Cortex of kidney (tissue), 1 donor: ENCODE results near the gene AKR1E2.

ENCODE experiments used
- DNase-seq: peaks from one replicate; lab custom pipeline; 2025; lab: John Stamatoyannopoulos, UW

The AKR1E2 gene

DNA sequence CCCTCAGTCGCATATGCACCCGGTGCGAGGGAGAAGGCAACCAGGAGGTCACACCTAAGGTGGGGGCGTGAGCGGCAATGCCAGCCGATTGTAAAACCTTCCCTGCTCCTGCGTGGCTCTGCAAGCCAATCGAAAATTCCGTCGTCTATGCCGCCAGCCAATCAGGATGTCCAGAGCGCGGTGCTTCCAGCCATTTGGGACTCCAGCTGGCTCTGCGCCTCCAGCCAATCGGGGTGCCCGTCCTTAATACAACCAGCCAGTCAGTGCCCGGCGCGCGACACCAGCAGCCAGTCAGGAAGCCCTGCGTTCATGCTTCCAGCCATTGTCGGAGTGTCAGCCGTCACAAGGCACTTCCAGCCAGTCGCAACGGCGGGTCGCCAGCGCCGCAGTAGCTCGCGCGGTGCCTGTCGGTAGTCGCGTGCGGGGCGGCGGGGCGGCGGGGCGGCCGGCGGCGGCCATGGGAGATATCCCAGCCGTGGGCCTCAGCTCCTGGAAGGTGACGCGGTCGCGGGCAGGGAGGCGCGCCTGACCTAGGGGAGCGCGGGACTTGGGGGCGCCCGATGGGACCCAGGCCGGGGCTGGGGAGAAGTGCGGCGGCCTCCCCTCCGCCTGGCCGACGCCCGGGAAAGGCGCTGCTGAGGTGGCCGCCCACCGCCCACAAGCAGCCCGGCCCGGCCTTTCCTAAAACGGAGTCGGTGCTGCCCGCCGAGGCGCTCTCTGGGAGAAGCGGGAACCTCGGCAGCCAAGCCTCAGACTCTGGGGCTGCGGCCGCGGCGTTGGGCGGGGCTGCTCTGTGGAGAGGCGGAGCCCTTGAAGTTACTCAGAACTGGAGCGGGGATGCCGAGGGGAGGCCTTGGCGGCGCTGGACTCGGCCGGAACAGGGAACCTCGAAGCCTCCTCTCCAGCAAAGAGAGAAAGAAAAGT is at the start of gene AKR1E2:
Gene AKR1E2 (plus strand): TSS at position 340 of the 924 bp plus-strand sequence. CDS start 118 bp downstream, at position 458.
- DNase-seq: no peak

DNA sequence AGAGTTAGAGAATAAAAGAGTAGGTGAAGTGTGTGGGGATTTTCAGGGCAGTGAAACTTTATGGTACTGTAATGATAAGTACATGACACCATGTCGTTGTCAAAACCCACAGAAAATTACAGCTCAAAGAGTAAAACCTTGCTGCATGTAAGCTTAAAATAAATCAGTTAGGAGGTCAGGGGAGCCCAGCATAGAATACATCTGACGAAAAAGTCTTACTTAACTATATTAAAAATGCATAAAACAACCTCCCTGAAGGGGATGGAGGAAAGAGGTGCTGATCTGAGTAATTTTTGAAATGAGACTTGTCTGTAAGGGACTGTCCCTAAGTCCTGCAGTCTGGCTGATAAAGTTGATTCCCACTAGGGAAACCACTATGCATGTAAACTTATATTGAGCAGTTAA is 49.8 kb upstream of the AKR1E2 start:
- no peak for DNase-seq

DNA sequence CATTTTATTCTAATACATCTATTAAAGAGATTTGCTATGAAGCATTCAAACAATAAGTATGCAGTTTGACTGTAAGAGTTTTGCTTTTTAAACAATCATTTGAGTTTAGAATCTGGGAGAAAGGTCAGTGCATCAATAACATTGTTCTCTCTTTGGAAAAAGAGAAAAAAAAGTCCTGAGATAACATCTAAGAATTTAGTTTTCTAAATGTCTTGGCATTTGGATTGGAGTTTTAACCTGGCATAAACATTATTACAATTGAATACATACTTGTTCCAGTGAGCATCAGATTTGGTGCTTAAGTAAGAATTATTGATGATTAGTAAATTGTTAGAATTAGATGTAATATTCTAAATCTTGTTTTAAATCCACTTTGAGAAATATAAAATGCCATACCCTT is 47.2 kb upstream of the AKR1E2 start:
- no peak for DNase-seq

DNA sequence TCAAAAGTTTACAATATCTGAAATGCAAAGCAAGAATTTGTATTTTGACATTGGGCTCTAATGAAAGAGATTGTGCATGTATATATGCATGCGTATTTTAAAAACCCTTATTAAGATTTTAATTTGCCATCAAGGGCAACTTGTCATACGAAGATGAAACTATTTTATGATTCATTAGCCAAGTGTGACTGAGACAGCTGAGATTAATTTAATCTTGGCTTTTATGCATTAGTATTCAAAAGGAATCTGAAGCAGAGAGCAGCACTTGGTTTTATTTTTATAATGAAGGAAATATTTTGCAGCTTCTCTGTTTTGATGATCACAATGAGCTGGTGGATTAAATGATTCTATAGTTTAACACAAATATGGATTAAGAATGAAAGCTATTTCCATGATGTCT is 45.9 kb upstream of the AKR1E2 start:
- DNase-seq: no peak

DNA sequence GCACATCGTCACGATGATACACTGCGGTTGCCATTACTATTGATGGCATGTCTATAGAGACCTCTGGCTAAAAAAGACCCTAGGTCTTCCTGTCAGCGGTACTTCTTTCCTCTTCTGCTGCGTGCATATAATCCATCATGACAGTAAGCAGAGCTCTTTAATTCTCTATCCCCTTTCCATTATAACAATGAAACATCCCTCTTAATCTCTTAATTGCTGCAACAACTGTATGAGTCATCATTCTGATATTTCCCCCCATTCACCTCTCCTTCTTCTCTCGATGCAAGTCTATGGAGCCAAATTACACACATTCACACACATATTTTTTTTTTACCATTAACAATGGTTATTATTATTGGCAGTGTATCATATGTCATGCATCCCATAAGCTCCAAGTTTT is 45.2 kb upstream of the AKR1E2 start:
- DNase-seq: no peak

DNA sequence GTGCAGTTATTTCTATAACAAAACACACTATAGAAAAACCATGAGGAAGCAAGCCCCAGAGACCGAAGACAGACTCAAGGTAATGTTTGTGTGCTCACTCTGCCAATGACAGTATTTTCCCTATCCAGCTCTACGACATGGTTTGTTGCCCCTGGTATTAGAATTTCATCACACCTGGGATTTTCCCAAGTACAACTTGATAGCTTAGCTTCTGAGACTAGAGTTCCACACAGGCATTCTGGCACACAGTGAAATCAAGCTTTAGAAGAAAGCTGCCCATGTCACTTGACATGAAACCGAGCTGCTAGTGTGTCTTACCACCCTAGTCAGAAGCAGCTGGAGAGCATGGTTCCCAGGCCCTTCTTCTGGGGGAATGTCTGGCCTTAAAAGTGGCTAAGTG is 44.1 kb upstream of the AKR1E2 start:
- DNase-seq: no peak

DNA sequence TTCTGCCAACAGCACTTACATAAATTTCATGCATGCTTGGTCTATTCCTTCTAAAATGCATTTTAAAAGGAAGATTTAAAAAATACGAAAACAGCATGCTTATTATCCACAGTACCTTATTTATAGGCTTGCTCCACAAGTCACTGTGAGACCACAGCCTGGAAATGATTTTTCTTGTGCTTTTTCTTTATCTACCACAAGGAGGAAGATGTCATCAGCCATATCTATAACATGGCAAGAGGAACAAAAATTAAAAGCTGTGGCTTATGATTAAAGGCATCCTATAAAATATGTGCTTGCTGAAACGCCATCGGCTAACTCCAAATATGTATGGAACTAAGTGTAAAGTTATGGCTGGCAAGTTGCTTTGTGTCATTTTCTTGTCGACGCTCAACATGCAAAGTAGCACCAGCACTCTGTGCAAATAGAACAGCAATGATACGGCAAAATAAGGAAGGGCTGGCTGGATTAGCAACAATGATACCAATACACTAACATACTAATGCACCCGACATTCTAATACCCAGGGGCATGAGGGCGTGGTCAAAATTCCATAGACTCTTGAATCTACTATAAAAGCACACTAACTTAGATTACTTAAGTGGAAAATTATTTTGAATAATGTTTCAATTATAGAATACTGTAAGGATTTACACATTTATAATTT is 41.2 kb upstream of the AKR1E2 start:
- no peak for DNase-seq

DNA sequence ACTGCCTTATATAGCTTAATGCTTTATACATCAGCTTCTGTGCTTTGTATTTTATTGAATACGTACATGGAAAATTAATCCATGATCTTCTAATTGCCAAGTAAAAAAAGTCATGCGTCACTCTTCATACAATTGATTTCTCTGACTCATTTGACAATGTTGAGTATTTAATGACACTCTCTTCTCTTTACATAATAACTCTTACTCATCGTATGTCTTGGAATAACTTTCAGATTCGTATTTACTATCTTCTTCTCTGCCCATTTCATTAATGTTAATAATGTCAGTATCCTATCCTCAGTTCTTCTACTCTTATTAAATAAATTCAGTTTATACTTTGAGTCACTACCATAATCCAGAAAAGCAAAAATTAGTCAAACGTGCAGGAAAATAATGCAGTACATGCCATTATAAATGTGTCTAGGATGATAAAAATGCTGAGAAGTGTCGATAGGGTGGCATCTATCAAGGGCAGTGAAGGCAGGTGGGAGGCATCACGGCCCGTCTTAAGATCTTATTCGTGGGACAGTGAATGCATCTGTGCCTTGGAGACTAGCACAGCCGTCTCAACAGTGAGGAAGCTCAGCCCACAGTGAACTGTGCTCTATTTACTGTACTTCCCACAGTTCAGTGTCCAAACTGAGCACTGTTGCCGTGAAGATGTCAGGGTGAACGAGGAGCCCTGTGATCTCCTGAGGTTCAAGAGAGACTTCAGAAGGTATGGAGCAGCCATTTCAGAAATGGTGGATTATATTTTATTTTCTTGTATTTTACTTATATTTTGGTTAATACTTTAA is 39.8 kb upstream of the AKR1E2 start:
- no peak for DNase-seq

DNA sequence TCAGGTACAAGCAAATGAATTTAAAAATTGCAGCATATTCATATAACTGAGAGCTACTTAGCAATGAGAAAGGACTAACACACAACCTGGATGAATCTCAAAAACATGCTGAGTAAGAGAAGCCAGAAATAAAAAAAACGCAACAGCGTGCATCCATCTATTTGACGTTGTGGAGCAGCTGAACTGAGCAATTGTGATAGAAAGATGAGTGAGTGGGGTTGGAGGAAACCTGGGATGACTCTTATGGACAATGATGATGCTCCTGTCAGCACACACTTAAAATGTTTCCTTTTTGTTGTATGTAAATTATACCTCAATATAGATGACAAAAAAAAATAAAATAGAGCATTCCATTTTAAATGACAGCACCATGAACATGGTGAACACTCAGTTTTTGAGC is 36.0 kb upstream of the AKR1E2 start:
- DNase-seq: no peak

DNA sequence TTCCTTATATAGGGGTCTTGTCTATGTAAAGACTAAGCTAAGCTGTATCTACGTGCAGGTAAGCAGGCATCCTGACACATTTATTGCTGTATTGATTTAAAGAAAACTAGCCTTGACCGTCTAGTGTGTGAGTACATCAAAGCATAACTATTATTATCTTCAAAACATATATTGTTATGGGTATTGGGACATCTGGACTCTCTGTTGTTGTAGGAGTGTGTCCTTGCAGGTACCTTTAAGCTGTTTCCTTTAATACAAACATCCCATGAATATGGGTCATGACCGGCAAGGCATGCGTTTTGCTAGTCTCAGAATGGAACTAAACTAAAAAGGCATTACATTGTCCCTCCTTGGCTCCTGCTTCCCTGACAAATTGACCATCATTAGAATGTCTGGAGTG is 35.1 kb upstream of the AKR1E2 start:
- DNase-seq: no peak

DNA sequence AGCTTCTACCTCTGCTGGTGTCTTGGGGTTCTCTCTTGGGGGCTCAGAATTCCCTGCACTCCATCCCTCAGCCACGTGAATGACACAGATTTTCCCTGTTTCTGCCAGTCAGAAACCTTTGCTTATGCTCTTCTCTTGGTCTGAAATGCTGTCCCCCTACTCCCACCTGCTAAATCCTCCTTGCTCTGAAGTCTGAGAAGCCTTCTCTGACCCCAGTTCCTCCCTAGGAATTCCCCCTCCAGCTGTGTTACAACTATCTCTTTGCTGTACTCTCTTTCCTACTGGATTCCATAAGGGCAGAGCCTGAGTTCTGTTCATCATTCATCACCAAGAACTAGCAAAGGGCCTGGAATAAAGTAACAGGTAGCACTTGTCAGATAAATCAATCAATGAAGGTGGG is 33.6 kb upstream of the AKR1E2 start:
- no peak for DNase-seq

DNA sequence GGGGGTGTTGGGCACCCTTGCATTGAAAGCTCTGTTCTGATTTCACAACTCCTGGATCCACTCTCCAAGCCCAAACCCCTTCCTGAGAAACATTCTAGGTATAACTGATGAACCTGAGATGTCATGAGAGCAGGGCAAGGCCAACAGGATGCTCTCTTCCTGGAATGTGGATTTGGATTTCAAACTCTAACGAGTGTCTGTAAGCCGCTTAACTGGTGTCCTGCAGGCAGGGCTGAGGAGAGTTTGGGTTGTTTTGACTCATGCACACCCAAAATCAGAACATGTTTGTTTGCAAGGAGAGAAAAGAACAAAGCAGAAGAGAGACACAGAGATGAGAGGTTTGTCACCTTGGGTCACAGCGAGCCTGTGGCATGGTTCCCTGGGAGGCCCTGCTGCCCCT is 24.6 kb upstream of the AKR1E2 start:
- no peak for DNase-seq

DNA sequence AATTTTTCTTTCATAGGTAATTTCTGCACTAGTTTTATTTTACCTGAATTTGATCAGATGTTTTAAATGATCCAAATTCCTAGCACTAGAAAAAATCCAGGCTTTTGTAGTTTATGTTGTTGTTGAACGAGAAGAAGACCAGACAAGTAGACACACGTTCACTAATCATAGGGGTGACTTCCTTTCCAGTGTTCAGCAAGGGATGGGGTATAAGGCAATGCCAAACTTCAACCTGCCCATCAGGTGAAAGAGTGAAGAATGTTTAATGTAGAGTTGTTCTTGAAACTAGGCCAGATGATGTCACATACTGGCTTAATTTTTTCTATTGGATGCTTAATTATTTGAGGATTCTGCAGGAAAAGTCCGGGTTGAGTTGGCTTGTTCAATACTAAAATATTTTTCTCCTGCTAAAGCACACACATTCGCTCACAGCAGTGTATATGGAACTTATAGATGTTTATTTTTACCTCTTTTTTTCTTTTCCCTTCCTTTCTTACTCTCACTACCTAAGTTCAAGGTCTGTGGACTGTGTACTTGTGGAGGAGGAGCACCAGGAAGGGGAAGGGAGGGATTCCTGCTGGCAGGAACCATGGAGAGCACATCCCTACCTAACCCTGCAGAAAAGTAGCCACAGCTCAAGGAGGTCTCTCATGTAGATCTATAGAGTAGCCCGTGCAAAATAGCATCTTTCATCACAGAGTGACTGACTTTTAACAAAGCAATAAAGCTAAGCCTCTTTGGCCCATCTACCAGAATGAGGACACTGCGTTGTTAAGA is 23.1 kb upstream of the AKR1E2 start:
- DNase-seq: no peak

DNA sequence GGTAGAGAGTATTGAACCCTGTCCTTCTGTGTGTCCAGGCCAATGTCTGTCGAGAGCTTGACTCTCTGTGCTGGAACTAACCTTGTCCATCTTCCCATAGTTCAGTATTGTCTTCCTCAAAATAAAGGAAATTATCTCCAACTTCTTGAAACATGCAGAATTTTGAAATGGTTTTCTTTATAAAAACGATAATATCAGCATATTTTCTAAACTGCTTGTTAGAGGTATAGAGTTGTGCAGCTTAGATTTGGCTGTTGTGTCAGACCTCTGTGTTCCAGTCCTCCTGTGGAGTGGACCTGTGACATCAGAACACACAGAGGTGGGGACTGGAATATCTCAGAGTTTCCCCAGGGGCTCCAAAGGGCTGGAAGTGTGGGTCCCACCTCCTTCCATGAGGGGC is 22.2 kb upstream of the AKR1E2 start:
- no peak for DNase-seq

DNA sequence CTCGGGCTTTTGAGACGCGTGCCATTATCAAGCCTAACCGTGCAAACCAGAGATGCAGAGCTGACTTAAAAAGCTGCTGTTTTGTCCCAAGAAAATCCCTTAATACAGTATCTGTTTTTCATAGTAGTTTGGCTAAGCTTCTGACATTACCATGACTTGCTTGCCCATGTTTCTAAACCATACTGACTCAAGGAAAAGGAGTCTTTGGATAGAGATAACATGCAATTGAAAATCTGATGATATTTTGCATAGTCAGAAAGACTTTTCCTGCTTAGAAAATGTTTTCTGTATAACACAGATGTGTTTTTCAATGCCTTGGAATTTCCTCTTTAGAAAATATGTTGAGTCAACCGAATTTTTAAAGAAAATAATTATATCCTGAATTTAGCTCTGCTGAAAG is 21.5 kb upstream of the AKR1E2 start:
- DNase-seq: no peak

DNA sequence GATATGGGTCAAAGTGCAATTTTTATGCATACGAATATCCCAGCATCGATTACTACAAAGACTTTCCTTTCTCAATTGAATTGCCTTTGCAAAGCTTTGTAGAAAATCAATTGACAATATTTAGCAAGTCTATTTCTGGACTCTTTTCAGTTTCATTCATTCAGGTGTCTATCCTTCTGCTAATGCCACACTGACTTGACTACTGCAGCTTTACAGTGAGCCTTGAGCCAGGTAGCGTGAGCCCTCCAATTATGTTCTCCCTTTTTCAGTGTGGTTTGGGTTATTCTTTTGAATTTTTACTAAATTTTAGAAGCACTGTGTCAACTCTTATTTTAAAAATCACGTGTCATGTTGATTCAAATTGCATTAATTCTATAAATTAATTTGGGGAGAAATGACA is 19.5 kb upstream of the AKR1E2 start:
- DNase-seq: no peak

DNA sequence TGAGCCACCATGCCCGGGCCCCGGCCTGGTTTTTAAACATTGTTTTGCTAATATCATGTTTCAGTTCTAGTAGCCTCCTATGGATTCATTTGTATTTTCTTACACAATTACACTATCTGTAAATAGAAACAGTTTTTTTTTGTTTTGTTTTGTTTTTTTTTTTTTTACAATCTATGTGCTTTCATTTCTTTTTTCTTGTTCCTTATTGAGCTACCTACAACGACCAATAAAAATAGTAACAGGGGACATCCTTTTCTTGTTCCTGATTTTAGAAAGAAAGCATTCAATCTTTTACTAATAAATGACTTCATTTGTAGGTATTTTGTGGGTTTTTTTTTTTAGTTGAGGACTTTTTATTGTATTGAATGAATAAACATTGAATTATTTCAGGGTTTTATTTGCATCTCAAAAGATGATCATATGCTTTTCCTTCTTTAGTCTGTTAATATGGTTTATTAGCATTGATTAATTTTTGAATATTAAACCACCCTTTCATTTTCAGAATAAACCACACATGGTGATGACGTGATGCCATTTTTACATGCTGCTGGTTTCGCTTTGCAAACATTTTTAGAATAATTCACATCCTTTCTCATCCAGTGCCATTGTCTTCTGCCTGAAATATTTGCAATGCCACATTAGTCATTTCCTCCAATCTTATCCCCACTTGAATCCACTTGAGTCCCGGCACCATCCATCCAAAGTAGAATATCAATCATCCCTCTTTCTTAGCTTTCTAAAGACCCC is 18.1 kb upstream of the AKR1E2 start:
- no peak for DNase-seq

DNA sequence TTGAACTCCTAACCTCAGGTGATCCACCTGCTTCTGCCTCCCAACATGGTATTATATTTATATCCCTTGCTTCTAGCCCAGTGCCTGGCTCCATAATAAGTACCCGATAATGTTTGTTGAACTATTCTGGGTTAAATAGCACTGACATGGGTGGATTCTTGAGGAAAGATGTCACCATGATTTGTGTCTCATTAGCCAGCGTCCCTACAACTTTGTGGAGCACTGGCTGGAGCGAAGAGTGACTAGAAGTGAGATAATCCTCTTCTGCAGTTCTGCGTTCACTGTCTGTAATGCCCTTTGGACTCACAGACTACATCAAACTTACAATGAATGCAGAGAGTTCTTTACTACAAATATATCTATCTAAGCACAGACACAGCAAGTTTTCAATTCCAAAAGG is 16.9 kb upstream of the AKR1E2 start:
- DNase-seq: no peak

DNA sequence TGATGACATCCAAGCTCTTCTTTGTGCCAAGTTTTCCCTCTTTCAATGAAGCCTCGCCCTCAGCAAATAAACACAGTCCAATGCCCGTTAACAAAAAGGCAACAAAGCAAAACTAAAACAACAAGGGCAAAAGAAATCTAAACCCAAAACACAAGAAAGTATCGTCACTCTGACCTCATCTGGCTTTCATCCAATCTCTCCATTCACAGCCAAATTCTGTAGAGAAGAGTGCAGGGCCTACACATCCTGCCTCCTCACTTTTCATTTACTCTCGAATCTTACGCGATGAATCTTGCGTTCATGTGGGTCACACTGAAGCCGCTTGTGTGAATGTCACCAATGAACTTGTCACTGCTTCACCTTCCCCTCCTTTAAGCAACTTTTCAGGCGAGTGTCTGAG is 15.9 kb upstream of the AKR1E2 start:
- no peak for DNase-seq

DNA sequence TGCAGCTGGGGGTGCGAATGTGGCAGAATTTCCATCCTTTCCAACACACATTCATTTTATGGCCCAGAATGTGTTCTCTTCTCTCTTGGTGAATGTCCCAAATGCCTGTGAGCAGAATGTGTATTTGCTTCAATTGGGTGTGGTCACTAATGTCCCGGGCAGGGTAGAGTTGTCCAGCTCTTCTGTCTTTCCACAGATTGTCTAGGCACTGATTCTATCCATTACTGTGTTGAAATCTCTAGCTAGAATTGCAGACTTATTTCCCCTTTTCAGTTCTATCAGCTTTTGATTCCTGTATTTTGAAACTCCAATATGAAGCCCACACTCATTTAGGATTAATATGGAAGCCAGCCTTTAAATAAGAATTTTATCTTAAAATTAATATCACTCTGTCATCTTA is 14.0 kb upstream of the AKR1E2 start:
- DNase-seq: no peak

DNA sequence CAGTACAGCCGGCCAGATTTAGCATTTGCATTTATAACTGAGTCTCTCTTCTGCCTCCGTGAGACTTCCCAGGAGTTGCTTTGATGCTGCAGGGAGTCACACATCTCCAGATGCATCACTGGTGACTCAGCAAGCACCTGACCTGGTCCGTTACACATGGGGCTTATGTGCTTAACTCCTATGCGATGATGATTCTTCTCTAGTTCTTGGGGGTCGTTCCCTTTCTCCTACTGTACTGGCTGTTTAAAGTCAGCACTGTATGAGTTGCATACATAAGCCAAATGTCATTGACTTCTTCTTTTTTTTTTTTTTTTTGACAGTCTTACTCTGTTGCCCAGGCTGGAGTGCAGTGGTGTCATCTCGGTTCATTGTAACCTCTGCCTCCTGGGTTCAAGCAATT is 13.0 kb upstream of the AKR1E2 start:
- no peak for DNase-seq
